Activated B cell treated with CpG ODN at 0.5 μM for 24 hours (primary cell): ENCODE data around the gene PROCA1. TPM values are rescaled to one million over a fixed set of nuclear protein-coding genes. Genes with fewer than 3 reads are reported as not detected.
A peak's percentile ranks its signal among the peaks of the same experiment; 100 is the strongest.

Experiments used
- ATAC-seq: fragments of 200-7000 bp; cut with Tn5 transposase; one replicate; pipeline ENCODE4 v1.10.0; 2021; ENCODE audit warnings: low read depth, mild to moderate bottlenecking, moderate library complexity
- CTCF ChIA-PET: fragments of 350-600 bp; sonication (Branson Sonifier 250); formaldehyde crosslinking; loops from one replicate; lab custom pipeline; 2021; ENCODE audit warnings: antibody characterized with exemption; lab: Charles Lee
- POLR2A ChIA-PET: fragments of 350-600 bp; sonication (Branson Sonifier 250); formaldehyde crosslinking; loops from one replicate; lab custom pipeline; 2021; ENCODE audit warnings: antibody characterized with exemption; lab: Charles Lee
- DNase-seq: peaks from one replicate; pipeline ENCODE4 v3.0.0; 2022
- H3K27ac Mint-ChIP-seq: one replicate; pipeline ENCODE4 v1.8.0; 2020; ENCODE audit warnings: mixed read lengths
- H3K27me3 Mint-ChIP-seq: one replicate; pipeline ENCODE4 v1.8.0; 2021; ENCODE audit warnings: mixed read lengths
- H3K36me3 Mint-ChIP-seq: one replicate; pipeline ENCODE4 v1.8.0; 2021; ENCODE audit warnings: low read depth, mixed read lengths
- H3K4me1 Mint-ChIP-seq: one replicate; pipeline ENCODE4 v1.8.0; 2021; ENCODE audit warnings: mixed read lengths
- H3K4me3 Mint-ChIP-seq: one replicate; pipeline ENCODE4 v1.8.0; 2020; ENCODE audit warnings: mild to moderate bottlenecking, mixed read lengths
- H3K9me3 Mint-ChIP-seq: one replicate; pipeline ENCODE4 v1.8.0; 2020; ENCODE audit warnings: mixed read lengths
- intact Hi-C: fragments of 100-400 bp; cut with micrococcal nuclease; formaldehyde crosslinking; loops from one replicate; pipeline ENCODE4 v1.15.1; 2024
- total RNA-seq: library from RNA; stranded (reverse); gene quantifications from 2 replicates; pipeline ENCODE4 v1.2.3, GENCODE V29; 2022
- TF ChIP-seq, protein P1 (sequence below): fragments of 200-600 bp; IDR thresholded peaks from one replicate; pipeline ENCODE4 v1.8.0; 2022; ENCODE audit warnings: antibody characterized with exemption, mild to moderate bottlenecking

Gene PROCA1, protein sequence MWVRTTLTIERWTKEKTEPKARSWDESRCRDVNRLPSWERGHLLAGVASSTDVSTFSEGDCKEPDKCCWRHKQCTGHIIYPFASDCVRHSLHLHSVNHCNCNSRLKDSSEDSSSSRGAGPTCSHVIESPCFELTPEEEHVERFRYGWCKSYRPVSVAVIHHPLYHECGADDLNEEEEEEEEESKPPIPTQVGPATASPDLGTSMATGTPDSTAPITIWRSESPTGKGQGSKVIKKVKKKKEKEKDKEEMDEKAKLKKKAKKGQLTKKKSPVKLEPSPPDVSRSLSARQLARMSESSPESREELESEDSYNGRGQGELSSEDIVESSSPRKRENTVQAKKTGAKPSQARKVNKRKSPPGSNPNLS
- total RNA-seq, result 9.1 and 11.0 TPM in 2 replicates

DNA sequence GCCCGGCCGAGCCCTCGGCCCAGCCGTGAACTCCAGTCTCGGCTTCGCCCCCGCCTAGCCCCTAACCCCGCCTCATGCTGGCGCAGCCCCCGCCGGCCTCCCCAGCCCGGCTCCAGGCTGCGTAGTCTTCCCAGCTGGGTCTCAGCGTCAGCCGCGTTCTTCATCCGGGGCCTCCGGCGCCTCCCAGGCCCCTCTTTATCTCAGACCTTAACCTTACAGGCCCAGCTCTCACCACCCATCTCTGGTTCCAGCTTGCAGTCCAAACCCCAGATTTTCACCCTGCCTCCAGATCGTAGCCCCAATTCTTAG, at the start of gene PROCA1:
TSS of gene PROCA1 (minus strand) at position 166 of the 309 bp plus-strand sequence. CDS start 228 bp downstream, outside the sequence.
- TF ChIP-seq, protein P1, sequence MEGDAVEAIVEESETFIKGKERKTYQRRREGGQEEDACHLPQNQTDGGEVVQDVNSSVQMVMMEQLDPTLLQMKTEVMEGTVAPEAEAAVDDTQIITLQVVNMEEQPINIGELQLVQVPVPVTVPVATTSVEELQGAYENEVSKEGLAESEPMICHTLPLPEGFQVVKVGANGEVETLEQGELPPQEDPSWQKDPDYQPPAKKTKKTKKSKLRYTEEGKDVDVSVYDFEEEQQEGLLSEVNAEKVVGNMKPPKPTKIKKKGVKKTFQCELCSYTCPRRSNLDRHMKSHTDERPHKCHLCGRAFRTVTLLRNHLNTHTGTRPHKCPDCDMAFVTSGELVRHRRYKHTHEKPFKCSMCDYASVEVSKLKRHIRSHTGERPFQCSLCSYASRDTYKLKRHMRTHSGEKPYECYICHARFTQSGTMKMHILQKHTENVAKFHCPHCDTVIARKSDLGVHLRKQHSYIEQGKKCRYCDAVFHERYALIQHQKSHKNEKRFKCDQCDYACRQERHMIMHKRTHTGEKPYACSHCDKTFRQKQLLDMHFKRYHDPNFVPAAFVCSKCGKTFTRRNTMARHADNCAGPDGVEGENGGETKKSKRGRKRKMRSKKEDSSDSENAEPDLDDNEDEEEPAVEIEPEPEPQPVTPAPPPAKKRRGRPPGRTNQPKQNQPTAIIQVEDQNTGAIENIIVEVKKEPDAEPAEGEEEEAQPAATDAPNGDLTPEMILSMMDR, result no peak
- Mint-ChIP-seq H3K27me3 (no peaks in the 10 kb centered on the region), H3K36me3 (peaks cover 6% of the 10 kb centered on the region), H3K27ac (peak within 1 kb of the TSS; percentile 96), H3K4me1 (peaks cover 18% of the 10 kb centered on the region), H3K9me3 (no peaks in the 10 kb centered on the region), H3K4me3 (peak within 1 kb of the TSS; percentile 91)
- POLR2A ChIA-PET, result interaction anchor here (0.5 to 3.8 kb wide), 22 partner anchors 10 to 583 kb away, joined by 3 to 115 read pairs (median 6); partner anchors contain the start of genes BLTP2, DHRS13, ERAL1 and FLOT2
- intact Hi-C loops, result loop anchor here (1.0 to 2.0 kb wide), 4 partner anchors 8 to 66 kb away; partner anchors contain the start of genes BLTP2, RPL23A, SUPT6H and TLCD1
- DNase-seq (no peak), ATAC-seq (peak; percentile 37)
- CTCF ChIA-PET, result interaction anchor here (0.7 to 2.3 kb wide), 6 partner anchors 8 to 241 kb away, joined by 3 to 15 read pairs (median 5); partner anchors contain the start of genes DHRS13, RPL23A and TLCD1

DNA sequence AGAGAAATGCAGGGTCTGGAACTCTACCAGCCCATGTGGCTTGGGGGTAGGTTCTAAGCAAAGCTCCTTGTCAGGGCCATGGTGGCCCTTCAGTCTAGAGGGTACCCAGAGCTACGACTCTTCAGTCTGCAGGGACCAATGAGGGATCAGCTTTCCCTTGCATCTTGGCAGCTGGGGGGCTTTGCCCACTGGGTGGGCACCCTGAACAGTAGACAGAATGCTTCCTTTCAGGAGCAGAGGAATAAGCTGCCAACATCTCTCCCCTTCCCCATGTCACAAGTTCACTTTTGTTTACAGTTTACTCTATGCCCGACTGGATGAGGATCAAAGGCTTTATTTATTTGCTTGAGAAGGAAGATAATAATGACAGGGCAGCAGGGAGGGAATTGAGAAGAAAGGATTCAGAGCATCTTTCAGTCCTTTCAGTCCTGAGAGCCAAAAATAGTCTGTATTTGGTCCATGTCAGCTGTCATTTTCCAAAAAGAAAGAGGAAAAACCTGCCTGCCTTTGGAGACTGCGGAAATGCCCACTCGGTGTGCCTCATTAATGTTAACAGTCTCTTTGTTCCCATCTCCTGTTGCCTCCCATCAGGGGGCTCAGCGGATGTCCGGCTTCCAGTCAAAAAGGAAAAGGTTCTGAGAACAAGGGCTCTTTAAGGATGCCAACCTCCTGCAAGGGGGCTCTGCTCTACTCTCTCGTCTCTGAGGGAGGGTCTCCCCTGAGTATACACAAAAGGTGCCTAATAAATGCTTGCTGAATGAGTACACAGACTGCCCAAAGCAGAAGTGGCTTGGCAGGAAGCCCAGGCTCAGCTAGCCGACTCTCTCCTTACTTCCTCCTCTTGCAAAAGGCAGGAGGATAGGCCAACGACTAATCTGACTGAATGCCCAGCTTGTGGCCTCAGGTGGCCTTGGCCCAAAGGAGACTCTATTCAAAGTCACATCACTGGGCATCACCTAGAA, 49.2 kb upstream of the PROCA1 start:
- POLR2A ChIA-PET, result interaction anchor here (0.6 to 4.6 kb wide), 4 partner anchors 9 to 136 kb away, joined by 7 to 30 read pairs (median 20); partner anchors contain the start of genes NEK8 and TLCD1
- no peak for ATAC-seq
- TF ChIP-seq, protein P1, result no peak
- Mint-ChIP-seq H3K27ac (peak overlapping the region; percentile 15), H3K27me3 (no peaks in the 10 kb centered on the region), H3K4me3 (no peak overlapping the region), H3K9me3 (no peaks in the 10 kb centered on the region), H3K36me3 (peaks cover 79% of the 10 kb centered on the region), H3K4me1 (peaks cover 10% of the 10 kb centered on the region)
- intact Hi-C loops, result loop anchor here (5.0 kb wide), 1 partner anchor 356 kb away; no protein-coding TSS in a partner anchor
- CTCF ChIA-PET, result interaction anchor here (0.7 to 6.4 kb wide), 8 partner anchors 14 to 193 kb away, joined by 3 to 112 read pairs (median 16); partner anchors contain the start of genes DHRS13, NEK8 and TLCD1
- no peak for DNase-seq

DNA sequence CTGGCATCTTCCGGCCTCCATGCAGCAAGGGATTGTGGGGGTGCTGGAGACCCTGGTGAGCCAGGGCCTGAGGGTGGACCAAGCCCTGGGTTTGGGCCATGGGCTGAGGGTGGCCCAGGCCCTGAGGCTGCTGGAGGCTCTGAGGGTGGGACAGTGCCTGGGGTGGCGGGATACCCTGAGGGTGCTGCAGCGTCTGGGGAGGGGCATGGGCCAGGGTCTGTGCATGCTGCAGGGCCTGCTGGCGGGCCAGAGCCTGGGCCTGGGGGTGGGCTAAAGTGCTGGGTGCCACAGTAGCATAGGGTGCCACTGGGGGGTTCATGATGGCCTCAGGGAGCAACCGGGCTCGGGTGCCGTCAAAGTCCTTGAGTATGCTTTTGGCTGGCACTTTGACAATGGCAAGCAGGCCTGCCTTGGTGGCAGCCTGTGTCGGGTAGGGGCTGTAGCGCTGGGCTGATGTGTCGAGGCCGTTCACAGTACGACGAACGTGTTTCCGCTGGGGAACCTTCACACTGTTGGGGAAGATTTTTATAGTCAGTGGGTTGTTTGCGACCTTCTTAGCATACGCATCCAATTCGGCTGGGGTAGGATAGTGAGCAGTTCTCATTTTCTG, 47.7 kb upstream of the PROCA1 start:
- H3K27me3 Mint-ChIP-seq, result no peaks in the 10 kb centered on the region
- peak overlapping the region; percentile 18 for H3K27ac Mint-ChIP-seq
- TF ChIP-seq, protein P1, result no peak
- DNase-seq, result no peak
- ChIA-PET CTCF (no interaction called here), POLR2A (interaction anchor here (0.5 to 23.0 kb wide), 3 partner anchors 32 to 63 kb away, joined by 5 to 2384 read pairs (median 28); partner anchors contain the start of genes NEK8, RPL23A and TLCD1)
- peaks cover 10% of the 10 kb centered on the region for H3K4me1 Mint-ChIP-seq
- H3K9me3 Mint-ChIP-seq, result no peaks in the 10 kb centered on the region
- peaks cover 80% of the 10 kb centered on the region for H3K36me3 Mint-ChIP-seq
- no peak overlapping the region for H3K4me3 Mint-ChIP-seq
- intact Hi-C loops, result no loop called here
- ATAC-seq, result no peak

DNA sequence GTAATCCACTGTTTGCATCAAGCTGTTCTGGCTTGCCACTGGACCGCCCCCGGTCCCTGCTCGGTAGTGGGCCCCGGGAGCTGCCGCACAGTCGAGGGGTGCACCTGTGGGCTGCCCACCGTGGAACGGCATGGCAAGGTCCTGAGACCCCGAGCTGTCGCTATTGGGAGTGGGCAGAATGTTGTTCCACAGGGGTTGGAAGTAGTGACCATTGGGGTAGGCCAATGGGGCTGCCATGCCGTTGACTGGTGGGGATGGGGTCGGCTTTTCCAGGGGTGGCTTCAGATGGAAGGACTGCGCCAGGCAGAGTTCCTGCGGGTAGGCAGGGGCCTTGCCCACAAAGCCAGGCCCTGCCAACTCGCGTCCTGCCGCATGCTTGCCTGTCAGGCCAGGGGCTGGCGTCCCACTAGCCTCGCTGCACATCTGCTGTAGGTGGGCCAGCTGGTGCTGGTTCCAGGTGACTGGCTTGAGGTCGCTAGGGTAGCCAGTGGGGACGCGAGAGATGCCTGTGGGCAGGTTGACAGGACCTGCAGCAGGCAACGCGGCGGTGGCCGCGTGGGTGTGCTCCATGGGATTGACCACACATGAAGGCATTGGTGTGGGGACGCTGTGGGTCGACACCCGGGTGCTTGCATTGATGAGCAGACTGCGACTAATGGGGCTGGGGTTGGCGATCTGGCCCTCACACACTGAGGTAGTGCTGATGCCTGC, 46.9 kb upstream of the PROCA1 start:
- Mint-ChIP-seq H3K4me3 (no peak overlapping the region), H3K27ac (no peak overlapping the region), H3K4me1 (peaks cover 6% of the 10 kb centered on the region), H3K9me3 (no peaks in the 10 kb centered on the region), H3K27me3 (no peaks in the 10 kb centered on the region), H3K36me3 (peaks cover 76% of the 10 kb centered on the region)
- POLR2A ChIA-PET, result interaction anchor here (0.6 to 23.0 kb wide), 2 partner anchors 16 to 31 kb away, joined by 5 to 2384 read pairs; partner anchors contain the start of genes NEK8, RPL23A and TLCD1
- CTCF ChIA-PET, result interaction anchor here (3.2 kb wide), 1 partner anchor 32 kb away, joined by 23 read pairs; the partner anchor contains the start of gene TLCD1
- intact Hi-C loops, result no loop called here
- no peak for DNase-seq
- TF ChIP-seq, protein P1, result no peak
- ATAC-seq, result no peak
